Activated CD4-positive, alpha-beta T cell treated with anti-CD3 and anti-CD28 coated beads, Interleukin-2, Interleukin-6, amounts not matched to agents 100 ng/mL and 50 ng/mL, durations not matched to agents 16 hours and 8 hours (primary cell): ENCODE data around the gene IQSEC1.

Experiments used
- DNase-seq: peaks from one replicate; pipeline ENCODE4 v3.0.0-alpha.2; 2020

The IQSEC1 gene

DNA sequence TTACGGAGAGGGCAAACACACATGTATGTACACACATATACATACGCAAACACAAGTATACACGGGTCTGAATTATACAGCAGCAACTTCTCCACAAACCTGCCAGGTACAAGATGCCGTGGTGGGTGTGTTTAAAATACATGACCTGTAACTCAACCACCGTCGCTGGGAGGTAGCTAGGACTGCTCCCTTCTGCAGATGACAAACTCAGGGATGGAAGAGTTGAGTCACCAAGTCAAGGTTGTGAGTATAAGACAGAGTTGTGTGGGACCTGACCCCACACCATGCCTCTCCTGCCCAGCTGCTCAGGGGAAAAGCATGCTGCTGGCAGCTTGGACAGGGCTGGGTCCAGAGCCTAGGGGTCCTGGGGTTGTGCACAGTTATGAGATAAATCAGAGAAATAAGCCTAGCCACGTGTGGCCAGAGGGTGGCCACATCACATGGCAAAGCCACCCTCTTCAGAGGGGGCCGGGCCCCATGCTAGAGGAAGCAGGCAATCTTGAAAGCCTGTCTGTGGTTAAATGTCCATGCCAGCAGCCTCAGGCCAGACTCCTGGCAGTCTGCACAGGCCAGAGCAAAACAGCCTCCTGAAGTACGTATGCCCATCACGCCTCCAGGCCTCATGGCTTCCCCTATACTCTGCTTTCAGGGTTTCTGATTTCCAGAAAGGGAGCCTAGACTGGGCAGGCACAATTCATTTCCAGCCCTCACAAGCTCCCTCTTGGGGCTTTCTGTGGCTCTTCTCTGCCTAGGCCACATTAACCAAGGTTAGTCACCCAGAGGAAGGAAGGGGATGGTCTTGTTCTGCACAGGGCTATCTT, 124.1 kb downstream of the IQSEC1 start:
- DNase-seq = peak; percentile 81

DNA sequence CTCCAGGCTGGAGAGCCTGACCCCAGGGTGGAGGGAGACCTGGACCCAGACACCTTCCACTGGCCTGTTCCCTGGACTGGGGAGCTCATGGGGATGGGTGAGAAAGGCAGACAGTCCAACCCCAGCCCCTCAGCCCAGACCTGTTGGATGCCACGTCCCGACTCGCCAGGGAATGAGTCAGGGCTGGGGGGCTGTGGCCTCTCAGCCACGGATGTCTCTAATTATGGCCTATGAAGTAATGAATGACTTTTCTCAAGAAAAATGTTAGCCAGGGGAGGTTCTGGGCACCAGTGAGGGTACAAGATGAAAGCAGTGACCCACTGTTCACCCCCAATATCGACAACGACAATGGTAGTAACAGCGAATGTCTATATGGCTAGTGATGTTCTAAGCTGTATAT, 124.9 kb downstream of the IQSEC1 start:
- DNase-seq = no peak

DNA sequence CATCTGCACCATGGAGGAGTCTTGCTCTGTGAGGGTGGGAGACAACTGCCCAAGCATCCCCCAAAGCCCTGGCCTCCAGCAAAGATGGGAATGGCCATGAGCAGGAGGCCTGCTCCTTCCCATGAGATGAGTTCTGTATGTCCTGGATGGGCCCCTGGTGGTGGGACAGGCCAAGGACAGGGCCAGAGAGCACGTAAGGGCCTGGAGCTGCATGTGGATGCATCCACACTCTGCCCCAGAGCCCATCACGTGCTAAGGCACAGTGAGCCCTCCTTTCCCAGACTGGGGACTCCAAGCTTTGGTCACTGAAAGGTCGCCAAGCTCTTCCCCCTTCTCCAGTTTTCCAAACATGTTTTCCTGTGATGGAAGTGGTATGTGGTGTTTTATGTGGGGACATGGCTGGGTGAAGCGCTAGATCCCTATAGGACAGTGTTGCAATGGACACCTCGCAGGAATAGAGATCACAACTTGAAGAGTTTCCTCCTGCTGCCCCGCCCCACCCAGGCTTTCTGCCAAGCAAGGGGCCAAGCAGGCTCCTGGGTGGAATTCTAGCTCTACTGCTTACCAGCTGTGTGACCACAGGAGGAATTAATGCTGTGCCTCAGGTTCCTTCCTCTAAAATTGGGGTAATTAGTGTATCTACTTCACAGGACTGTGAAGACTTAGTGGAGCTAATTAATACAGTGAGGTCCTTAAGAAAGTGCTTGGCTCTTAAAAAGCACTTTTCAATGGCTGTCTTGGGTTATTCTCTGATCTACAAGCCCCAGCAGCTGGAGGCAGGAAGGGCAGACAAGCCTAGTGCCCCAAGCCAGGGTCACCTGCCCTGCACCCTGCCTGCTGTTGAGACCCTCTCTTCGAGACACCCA, 125.5 kb downstream of the IQSEC1 start:
- DNase-seq = no peak

DNA sequence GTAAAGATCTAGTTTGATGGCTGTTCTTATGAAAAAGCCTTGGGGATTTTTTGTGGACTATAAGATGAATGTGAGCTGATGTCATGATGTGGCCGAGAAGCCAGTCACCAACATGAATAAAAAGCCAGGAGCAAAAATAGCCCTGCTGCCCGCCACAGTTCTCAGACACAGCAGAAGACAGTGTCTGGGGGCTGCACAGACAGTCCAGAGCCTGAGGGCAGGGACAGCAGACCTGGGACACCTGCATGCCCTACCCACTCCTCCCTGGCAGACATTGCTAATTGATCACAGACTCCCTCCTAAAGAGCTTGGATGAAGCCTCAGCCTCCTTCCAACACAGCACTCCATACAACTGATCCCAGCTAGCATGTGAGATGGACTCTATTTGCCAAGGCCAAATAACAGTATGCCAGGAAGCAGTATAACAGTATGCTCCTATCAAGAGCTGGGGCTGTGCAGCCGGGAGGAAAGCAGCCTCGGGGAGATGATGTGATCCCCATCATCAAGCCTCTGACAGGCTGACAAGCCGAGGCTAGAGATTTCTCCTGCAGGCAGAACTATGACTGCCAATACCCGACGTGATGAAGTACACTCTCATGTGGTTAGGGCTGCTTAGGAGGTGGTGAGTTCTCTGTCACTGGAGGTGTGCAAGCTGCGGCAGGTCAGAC, 126.4 kb downstream of the IQSEC1 start:
- DNase-seq = no peak

DNA sequence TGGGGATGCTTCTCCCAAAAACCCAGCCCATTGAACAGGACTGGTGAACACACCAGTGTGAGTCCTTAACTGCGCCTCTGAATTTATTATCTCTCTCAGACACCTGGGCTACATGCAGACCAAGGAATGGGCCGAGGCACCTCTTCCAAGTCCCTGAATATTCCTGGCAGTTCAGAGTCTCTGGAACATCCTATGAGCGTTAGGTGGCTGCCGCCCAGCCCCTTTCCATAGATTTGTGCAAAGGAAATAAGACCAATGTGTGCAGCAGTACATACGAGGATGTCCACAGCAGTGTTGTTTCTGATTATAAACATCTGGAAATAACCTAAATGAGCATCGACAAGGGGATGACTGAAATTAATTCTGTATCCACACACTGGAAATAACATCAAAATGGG, 127.0 kb downstream of the IQSEC1 start:
- no peak for DNase-seq

DNA sequence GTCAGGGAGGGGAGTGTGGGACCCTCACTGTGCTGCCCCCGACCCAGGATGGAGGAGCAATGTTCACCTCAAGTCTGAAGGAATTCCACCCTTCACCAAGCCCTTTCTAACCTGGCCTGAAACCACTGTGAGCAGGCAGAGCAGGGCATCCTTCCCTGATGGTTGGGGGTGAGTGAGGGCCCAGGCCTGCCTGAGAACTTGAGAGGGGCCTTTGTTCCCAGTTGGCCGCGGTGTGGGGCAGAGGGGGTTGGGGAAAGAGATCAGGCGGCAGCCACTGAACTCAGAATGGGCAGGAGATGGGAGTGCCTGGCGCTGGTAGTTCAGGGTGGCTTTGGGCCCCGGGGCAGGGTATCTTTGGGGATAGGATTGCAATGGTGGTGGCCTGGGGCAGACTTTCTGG, 128.4 kb downstream of the IQSEC1 start:
- no peak for DNase-seq

DNA sequence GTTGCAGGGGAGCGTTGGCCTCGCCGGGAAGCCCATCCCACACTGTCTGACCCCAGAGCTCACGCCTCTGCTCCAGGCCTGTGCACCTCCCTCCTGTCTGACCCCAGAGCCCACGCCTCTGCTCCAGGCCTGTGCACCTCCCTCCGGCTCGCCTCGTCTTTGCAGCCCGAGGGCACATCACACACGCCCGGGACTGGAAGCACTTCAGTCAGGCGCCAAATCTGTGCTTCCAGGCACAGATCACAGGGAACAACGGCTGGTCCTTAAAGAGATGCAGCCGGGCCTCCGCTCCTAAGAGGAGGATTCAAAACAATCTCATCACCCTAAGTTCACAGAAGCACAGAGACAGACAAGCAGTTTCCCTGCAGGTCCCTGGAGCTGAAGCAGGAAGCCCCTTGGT, 128.8 kb downstream of the IQSEC1 start:
- DNase-seq = no peak

DNA sequence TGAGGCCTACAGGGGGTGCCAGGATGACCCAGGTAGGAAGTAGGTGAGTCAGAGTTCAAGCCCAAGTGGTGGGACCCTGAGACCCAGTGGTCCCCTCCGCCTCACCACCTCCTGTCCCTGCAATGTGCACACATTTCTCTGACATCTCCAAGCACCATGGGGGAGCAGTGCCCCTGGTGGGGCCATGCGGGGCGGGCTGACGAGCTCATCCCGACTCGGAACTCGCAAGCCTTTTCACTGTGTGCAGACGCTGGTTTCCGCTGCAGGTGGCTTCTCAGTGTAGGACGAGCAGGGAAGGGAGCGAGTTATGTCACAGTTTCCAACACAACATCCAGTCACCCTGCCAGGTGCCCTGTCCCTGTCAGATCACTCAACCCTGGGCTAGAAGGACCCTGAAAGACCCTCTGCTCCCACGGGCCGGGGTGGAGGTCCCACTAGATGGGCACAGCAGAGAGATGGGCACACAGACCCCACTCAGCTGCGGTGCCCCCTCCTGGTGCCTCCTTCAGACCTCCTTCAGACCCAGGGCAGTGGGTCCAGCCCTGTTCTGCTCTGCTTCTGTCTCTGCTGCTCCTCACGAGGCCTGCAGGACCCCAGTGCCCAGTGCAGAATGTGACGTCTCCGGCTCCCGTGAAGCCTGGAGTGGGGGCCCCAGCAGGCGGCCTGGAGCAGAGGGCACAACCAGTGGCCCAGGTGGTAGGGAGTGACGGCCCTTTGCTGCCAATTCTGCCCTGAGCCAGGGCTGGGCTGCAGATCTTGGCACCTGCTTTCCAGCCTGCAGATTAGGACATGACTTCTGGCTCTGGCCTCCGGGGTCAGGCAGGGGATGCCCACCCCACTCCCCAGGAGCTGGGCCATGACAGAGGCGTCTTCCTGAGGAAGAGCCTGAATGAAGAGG, 129.9 kb downstream of the IQSEC1 start:
- DNase-seq = no peak

DNA sequence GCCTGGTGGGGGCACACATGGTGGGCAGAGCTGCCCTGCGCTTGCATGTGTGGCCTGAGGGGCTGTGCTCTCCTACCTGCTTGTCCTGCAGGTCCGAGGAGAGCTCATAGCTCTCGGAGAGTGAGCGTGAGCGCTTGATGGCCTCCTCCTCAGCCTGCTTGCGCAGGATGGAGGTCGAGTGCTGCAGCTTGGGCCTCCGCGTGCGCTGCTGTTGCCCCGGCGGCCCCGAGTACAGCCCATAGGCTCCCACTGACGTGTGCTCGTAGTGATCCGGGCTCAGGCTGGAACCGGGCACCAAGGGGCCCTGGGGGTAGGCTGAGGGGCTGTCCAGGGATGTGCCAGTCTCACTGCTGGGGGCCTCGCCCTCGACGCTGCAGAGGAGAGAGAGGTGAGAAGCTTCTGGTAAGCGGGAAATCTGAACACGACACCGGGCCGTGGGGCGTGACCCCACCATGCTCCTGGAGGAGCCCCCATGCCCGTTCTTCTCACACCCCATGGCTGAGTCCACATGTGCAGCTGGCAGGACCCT, 131.7 kb downstream of the IQSEC1 start:
- no peak for DNase-seq

DNA sequence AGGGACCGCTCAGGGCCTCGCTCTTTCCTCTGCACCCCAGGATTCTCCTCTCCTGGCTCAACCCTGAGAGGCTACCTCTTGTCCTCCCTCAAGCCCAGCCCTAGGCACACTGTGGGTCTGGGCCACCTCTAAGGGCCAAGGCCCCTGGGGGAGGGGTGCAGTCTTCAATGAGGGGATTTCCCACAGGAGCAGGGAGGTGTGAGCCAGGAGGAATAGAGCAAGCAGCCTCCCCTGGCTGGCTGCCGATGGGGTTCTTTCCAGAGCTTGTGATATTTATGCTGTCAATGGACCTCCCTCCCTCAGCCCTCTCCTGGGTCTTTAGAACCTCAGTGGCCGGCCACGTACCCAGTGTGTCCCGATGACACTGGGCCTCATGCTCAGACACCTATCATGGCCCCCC, 132.4 kb downstream of the IQSEC1 start:
- DNase-seq = no peak

DNA sequence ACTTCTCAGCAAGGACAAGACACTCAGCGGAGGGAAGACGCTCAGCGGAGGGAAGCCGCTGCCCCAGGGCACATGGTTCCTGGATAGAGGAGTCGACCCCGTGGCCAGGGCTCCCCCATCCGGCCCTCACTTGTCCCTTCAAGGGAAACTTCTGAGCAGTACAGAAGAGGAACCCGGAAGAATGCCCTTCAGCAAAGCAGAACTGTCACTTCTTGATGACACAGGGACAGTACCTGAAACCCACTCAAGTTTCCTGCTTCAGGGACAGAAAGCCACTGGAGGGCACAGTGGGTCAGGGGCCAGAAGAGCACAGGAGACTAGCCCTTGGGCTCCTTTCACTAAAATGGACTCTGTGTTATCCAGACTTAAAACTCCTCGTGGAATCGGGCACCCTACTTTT, 134.1 kb downstream of the IQSEC1 start:
- no peak for DNase-seq

DNA sequence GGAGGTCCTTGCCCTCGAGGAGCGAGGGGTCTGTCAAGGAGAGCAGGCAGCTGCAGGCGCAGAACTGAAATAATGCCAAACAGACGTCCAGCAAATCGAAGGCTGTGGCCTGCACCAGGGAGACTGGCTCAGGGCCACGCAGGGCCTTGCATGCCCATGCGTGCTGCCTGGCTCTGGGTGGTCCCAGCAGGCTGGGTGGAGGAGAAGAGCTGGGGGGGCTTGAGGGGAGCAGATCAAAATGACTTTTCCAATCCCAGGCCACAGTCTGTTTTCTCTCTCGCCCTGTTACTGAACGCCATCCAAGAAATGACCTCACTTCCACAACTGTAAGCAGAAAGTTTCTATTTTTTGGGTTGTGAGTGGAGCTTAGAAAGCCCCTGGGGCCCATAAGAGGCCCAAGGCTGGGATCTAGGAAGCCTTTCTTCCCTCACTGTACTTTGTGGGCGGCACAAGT, 134.9 kb downstream of the IQSEC1 start:
- no peak for DNase-seq

DNA sequence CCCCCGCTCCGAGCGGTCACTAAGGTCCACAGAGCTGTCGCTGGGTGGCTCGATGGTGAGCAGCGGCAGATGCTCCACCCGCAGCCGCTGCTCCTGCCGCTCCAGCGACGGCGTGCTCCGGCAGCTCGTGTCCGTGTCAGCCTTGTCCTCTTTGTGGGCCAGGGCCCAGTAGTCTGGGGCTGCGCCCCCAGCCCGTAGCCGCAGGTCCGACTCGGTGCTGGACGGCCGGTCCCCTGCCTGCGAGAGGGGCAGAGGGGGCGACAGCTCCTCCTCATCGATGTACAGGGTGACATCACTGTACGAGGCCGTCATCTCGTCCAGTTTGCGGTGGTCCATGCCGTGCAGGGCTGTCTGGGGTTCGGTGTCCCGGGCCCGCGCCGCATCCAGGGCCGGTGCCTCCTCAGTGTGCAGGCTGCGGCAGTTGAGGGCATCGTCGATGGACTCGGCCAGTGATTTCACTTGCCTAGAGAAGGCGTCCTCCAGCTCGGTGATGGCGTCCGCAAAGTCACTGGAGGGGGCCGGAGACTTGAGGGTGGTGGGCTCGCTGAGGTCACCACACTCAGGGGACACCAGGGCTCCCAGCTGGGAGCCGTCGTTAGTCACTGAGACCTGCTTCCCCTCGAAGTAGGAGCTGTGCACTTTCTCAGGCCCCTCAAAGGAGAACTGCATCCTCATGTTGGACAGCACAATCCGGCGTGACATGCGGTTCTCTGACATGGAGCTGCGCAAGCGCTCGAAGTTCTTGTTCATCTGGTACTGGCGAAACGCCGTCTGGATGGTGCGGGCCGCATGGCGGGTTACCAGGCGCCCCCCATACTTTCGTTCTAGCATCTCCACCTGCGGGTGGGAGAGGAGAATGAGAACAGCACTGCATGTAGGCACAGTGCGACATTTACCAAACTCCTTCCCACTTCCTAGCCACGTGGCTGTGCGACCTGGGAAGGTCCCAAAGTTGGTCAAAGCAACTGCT, 137.1 kb downstream of the IQSEC1 start:
- no peak for DNase-seq

DNA sequence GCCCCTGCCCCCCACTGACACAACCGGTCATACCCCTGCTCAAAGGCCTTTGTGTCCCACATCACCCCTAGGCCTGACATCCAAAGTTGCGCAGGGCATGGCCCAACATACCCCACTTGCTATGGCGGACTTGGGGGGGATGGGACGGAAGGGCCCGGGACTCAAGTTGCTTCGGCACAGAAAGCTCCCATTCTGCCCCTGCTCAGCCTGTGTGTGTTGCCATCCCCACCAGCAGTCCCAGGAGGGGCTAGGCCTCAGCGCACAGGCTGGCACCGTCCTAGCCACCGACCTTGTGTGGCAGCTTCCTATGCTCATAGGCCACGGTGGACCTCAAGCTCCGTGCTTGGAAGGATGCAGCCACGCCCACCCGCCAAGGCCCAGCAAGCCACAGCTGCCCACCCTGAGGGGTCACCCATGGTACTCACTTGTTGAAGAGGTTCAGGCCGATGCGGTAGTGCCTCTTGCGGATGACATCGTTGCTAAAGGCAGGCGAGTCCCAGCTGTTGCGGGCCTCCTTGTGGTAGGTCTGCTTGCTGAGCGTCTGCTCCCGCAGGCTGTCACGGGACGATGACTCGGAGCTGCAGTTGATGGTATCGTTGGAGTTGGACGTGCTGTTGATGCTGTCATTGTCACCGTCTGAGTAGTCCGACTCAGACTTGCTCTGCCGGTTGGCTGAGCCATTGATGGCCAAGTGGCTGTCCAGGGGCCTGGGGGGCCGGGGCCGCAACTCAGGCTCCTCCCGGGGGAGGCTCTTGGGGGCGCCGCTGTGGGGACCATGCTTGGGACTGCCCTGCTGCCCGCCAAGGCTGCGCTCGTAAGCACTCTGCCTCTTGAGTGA, 138.0 kb downstream of the IQSEC1 start:
- DNase-seq = no peak

DNA sequence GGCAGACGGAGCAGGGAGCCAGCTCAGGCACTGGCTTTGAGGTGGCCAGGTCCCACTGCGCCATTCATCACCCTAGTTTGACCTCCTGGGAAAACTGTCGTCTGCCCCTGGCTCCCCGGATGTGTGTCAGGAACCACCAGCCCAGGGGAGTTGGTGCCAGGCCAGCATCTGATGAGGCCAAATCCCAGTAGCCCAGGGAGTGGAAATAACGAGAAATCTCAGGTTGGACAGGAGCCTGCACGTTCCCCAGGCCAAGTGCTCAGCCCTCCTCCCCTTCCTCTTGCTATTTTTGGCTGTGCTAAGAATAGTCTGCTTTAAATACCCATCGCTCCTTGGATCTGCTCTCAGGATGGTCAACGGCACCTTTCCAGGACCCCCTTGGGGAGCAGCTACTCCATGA, 138.8 kb downstream of the IQSEC1 start:
- no peak for DNase-seq

DNA sequence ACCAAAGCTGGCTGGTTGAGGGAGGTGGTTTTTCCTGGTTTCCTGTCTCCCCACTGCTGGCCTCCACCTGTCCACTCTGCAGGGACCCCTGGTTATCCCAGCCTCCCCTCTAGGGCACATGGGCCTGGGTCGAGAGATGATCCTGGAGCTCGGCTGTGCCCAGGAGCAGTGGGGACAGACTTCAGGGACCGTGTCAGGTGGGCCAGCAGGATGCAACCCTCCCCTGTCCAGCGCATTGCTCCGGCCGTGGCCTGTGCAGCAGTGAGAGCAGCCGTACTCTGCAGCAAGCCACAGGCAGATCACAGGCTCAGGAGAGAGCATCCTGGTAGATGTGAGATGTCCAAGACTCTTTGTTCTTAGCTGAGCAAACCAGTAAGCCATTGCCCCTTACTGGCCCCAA, 139.3 kb downstream of the IQSEC1 start:
- DNase-seq = no peak

DNA sequence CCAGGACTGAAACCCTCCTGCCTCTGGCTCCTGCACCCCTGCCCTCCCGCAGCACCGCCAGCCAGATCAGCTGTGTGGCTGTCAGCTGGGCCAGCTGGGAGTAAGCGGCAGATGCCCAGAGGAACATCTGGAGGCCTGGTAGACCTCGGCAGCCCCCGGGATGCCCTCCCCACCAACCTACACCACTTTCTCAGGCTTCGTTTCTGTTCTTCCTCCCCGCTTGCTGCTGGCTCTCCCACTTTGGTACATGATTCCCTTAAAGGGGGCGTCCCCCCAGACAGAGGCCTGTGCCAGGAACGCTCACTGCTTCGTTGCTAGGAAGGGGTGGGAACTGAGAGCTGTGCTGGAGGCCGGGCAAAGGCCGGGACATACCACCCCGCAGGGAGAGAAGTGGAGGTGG, 140.5 kb downstream of the IQSEC1 start:
- no peak for DNase-seq

DNA sequence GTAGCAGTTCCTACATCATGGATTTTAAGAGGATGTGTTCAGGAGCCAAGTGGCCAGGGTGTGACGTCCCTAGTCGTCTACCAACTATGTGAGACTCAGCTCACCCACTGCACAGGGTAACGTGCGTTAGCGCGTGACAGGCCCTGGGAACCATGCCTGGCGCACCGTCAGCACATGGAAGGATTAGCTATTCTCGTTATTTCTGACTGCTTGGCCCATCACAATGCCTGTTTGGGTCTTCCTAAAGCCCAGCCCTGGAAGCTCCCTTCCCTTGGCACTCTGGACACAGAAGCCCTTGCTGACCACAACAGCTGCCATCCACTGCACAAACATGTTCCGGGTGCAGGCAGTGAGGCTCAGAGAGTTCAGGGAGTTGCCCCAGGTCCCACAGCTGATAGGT, 140.9 kb downstream of the IQSEC1 start:
- no peak for DNase-seq

DNA sequence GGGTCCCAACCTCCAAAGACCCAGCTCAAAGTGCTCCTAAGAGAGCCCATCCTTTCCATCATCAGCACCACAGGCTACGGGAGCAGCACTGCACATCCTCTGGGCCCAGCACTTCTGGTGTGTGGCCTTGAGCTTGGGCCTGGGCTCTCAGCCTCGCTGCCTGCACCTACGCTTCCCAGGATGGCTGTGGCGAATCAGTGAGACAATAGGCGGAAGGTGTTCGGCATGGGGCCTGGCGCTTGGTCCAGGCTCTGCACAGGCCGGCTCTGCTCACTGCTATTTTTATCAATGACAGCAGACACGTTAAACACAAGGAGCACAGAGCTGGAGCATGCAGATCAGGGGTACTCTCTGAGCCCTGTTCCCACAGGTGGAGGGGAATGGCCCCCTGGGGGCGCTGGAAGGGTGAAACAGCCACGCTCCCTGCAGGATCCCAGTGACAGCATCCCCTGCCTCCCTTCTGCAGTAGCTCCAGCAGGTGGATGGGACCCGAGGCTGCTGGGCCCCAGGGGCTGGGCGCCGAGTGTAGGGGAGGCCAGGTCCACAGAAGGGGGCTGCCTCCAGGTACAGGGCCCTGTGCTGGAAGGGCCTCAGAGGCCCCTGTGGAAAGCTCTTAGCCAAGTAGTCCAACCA, 141.8 kb downstream of the IQSEC1 start:
- DNase-seq = no peak

DNA sequence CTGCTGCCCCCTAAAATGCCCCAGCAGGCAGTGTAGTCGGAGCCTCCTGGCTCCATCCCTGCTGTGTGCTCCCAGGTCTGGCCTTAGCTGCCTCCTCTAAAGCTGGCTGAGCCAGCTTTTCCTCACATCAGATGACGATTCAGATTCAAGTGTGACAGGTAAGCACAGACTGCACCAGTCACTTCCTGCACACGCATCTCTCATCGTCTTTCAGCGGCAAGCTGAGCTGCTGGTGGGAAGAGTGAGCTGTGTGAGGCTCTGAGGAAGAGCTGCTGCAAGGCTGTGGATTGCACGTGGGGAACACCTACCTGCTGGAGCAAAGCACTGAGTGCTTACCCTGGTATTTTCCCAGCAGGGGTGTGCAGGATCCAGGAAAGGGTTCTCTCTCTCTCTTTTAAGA, 143.4 kb downstream of the IQSEC1 start:
- no peak for DNase-seq
